GM21367 (cell line): ENCODE measurements around the gene RABEP1.

ENCODE experiments used
- ATAC-seq: cut with Tn5 transposase; IDR thresholded peaks from one replicate; pipeline ENCODE4 v1.9.1; 2021; ENCODE audit not compliant: unreplicated experiment

Gene RABEP1

DNA sequence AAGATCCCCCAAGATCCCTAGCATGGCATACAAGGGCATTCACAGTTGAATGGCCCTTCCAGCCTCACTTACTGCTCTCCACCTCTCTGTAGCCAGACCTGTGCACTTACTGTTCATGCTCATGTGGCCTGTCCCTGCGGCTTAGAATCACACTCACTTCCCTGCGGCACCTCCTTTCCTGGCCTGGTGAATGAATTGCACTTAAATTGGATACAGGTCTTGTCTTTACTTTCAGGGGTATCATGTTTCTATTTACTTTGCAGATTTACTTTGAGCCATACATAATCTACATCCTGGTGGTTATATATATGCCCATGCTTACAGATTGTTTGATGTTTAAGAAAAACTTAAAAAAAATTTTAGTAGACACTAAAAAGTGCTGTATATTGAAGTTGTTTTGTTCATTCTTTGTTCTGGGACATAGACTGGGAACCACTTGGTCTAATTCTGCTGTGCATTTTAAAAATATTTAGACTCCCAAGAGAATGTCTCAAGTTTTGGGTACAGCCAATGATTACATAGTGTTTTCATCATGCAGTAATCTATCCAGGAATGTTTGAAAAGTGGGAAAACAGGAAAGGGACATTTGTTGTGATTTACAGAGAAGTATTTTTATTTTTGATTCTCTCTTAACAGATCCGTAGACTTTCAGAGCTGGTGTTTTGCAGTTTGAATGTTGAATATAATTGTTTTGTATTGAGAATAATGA, 73.5 kb downstream of the RABEP1 start:
- ATAC-seq: no peak

DNA sequence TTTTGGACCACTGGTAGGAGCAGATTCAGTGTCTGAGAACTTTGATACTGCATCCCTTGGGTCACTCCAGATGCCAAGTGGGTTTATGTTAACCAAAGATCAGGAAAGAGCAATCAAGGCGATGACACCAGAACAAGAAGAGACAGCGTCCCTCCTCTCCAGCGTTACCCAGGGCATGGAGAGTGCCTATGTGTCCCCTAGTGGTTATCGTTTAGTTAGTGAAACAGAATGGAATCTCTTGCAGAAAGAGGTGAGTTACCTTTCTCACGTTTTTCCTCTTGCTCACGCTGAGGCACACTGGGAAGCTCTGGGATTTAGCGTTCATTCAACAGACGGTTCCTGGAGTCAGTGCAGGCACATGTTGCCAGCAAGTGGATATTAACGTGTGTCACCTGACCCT, 79.3 kb downstream of the RABEP1 start:
- no peak for ATAC-seq

DNA sequence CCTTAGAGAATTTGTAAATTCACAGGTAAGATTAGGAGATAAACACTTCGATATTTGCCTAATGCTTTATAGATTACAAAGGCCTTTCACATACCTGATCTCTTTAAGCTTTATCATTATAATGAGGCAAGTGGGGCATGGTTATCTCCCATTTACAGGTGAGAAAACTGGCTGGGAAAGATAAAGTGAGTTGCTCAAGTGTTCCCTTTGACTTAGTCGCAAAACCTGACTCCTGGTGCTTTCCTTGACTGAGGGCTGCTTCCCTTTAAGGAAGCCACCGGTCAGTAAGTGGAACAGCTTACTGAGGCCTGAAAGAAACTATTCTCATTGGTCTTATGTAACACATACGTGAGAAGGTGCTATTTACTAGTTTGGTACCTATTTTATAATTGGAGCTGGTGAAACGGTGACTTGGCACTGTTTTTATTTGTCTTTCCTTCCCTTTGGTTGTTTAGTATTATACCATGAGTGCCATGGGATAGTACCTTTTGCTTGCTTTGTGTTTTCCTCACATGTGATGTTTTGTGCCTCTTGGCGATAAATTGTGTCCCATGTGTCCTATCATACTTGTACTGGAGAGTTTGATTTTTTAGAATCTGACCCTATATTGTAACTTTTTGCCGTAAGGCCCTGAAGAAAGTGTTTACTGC, 80.2 kb downstream of the RABEP1 start:
- ATAC-seq: no peak

DNA sequence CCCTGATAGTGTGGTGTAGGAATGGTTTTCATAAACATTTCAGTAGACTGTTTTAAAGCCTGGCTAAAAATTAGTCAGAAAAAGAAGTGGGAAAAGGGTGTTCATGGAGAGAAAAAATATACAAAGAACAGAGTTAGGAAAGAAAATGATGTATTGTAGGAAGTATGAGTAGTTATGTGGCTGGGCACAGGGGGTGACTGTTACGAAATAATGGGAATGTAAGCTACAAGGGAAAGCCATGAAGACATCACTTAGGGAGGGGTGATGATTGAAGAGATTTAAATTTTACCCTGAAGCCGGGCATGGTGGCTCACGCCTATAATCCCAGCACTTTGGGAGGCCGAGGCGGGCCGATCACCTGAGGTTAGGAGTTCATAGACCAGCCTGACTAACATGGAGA, 82.1 kb downstream of the RABEP1 start:
- no peak for ATAC-seq

DNA sequence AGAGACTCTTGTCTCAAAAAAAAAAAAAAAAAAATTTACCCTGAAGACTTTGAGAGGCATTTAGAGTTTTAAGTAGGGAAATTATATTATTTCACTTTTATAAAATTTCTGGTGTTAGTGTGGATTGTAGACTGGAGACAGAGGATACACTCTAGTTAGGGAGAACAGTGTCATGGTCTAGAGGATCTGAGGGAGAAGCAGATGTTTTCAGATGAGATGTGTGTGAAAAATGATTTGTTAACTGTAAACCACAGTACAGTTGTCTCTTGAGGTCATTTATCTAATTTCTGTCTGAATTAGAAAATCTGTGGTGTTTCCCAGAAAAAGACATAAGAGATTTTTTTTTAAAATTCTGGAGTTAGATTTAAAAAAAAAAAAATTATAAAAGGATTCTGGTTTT, 82.6 kb downstream of the RABEP1 start:
- ATAC-seq: no peak

DNA sequence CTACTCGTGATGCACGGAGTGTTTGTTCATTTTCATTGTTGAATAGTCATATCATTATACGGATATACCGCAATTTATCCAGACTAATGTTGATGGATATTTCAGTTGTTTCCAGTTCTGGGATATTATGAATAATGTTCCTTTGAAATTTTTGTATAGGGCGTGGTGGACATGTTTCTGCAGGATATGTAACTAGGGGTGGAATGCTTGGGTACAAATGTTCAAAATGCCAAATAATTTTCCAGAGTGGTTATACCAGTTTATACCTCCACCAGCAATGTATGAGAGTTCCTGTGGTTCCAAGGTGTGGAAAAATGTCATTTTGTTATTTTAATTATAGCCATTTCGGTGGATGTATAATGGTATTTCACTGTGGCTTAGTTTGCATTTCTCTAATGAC, 83.7 kb downstream of the RABEP1 start:
- no peak for ATAC-seq

DNA sequence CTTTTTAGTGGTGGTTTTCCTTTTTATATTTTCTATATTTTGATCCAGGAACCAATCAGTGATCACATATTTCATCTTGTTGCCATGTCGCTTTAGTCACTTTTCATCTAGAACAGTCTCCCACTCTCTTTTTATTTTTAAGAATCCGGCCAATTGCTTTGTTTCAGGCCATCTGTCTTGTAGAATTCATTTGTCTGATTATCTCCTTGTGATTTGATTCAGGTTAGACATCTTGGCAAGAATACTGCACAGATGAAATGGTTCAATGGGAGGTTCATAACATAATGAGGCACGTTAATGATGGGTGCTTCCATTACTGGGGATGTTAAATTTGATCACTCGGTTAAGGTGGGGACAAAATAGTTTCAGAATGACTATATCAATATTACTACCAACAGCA, 88.3 kb downstream of the RABEP1 start:
- no peak for ATAC-seq

DNA sequence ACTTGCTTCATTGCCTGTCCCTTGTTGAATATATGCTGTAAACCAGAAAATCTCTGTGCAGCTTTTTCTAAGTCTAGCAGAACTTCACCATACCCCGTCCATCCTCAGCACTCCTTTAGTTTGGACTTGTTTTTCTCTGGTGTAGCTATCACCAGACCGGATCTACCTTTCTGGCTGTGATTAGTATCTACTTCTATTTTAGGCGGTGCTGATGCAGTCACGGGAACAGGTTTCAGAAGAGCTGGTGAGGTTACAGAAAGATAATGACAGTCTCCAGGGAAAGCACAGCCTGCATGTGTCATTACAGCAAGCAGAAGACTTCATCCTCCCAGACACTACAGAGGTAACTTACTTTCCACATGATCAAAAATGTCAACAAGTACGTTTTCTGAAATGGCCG, 91.0 kb downstream of the RABEP1 start:
- ATAC-seq: no peak

DNA sequence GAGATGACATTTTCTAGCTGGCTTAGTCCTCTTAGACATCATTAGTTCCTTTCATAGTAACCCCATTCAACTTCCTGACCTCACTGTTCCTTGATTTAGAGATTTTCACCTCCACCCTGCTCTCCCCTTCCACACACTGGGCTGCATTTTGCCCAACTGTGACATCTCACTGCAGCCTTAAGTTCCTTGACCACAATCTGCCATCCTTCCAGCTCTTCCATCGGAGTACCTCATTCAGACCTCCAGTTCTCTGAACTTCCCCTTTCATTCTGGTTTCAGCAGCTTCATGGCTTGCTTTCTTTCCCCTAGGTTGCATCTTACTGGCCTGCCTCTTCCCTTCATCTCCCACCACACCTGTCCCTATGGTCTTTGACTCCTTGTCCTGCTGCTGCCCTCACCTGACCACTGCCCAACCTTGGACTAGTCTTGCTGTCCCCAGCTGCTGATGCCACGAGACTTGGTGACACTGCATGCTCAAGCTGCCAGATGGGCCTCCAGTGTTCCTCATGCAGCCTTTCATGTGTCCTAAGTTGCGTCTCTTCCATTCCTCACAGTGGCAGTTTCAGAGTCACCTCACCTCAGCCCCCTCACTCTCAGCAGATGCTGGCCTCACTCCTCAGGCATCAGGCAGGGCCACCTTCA, 96.6 kb downstream of the RABEP1 start:
- ATAC-seq: no peak

DNA sequence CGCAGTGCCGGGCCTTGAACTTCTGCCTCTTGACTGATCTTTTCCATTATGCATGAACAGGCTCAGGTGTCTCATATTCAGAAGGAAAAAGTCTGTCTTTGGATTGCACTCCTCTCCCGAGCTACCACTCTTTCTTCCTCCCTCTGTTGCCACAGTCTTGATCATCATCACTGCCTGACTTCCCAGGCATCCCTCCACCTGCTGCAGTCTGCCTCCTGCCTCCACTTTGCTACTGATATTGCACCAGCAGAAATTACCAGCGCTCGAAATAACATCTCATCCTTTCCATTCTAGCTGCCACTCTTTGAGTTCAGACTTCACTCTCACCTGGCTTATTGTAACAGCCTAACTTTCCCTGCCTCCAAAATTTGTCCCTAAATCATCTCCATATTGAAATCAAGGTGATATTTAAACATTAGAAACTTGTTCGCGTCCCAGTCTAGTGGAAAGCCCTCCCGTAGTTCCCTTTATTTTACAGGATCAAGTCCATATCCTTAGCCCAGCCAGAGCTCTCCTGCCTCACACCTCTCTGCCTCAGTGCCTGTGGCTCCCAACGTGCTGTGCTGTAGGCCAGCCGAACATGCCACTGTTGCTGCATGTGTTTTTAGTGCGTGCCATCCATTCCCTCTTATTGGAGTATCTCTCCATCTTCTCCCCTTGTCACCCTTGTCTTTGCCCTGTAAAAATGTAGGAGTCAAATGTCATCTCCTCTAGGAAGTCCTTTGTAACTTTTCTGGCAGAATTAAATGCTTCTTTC, 97.4 kb downstream of the RABEP1 start:
- ATAC-seq: no peak

DNA sequence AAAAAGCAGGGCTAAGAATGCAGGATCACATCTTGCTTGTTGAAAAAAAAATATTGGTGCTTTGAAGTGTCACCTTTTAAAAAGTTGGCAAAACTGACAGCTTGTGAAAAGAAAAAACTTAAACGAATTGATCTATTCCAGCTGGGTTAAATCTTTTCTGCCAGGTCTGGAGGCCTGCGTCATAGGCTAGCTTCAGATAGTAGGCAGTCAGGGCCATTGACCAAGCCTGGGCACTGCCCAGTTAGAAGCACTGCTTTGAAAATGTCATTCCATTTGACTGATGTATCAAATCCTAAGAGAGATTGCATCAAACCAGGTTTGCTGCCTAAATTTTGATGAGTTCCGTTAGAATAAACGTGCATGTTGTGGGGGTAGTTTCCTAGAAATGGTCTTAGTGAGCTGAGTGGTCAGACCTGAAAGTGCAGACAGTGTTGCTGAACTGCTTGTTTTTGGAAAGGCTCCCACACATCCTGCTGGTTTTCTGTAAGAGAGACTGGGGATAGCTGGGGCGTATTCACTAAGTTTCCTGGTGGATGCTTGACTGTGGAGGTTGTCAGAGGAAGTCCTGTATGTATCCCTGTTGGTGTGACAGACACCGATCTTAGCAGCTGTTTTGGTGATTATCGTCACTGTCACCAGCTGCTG, 98.5 kb downstream of the RABEP1 start:
- no peak for ATAC-seq

DNA sequence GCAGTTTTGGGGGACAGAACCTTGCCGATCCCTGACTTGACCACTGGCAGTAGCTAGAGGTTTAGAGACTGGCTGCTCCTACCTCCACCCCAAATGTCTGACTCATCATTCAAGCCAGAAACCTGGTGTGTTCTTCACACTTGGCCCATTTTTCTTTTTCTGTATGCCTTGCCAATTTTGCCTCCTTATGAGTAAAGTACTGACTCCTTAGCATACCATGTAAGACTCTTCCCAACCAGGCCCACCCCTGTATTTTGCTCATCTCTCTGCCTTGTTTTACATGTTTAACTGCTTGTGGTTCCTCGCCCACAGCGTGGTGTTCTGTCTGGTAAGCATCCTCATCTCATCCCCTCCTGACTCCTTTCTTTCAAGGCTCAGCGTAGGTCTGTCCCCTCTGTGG, 99.5 kb downstream of the RABEP1 start:
- ATAC-seq: no peak

DNA sequence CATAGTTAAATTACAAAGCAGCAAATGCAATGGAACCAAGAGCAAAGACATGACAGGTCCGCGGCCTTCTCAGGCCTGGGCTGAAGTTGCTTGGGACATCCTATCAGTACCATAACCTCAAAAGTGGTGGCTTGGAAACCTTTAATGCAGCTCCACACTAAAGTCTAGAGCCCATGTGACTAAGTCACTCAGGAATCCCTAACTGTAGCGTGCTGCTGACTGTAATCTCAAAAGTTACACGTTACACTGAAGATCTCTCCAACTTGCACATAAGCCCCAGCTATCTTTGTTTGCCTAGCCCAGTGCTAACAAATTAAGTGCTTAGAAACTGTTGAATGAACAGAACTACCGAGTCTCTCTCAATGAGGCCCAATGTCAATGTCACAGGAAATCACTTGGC, 109.6 kb downstream of the RABEP1 start:
- ATAC-seq: no peak

DNA sequence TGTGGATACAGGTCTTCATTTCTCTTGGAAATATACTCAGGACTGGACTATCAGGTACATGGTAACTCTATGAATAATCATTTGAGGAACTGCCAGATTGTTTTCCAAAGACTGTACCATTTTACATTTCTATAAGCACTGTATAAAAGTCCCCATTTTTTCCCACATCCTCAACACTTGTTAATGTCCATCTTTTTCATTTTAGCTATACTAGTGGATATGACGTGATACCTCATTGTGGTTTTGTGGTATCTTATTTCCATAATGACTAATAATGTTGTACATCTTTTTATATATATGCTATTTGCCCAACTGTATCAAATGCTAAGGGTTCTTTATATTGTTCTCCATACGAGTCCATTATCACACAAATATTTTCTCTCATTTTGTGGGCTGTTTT, 114.5 kb downstream of the RABEP1 start:
- no peak for ATAC-seq

DNA sequence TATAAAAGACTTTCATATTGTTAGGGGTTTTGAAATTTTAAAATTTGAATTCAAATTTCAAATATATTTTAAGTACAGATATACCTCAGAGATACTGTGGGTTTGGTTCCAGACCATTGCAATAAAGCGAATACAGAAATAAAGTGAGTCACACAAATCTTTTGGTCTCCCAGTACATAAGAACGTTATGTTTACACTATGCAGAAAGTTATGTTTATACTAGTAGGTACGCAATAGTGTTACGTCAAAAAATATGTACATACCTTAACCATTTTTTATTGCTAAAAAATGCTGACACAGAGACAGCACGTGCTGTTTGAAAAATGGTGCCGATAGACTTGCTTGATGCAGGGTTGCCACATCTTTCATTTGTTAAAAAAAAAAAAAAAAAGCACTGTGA, 117.7 kb downstream of the RABEP1 start:
- no peak for ATAC-seq

DNA sequence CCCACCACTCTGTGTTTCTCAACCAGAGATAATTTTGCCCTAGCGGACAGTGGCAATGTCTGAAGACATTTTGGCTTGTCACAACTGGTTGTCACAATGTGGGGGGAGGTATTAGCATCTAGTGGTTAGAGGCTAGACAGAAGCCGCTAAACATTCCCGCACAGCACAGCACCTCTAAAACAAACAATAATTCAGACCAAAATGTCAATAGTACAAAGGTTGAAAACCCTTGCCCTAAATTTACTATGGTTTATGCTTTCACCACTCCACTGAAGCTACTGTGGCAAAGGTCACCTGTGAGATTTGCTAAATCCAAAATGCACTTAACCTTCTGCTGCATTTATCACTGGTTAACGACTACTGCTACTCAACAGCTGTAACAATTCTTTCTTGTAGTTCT, 123.3 kb downstream of the RABEP1 start:
- no peak for ATAC-seq

DNA sequence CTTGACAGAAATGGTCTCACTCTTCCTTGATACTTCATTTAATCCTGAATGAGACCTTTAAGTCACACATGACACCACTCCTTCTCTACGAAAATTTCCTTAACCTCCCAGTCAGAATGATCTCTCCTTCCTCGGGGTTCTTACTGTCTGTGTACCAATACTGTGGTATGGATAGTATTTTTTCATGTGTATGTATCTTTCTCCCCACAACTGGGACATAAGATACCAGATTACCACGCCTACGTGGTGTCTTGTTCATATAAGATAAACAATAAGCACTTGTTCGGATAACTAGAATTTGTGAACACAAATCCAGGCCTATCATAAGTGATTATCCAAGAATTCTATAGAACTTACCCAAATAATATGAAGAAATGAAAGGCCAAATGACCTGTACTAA, 126.1 kb downstream of the RABEP1 start:
- ATAC-seq: no peak

DNA sequence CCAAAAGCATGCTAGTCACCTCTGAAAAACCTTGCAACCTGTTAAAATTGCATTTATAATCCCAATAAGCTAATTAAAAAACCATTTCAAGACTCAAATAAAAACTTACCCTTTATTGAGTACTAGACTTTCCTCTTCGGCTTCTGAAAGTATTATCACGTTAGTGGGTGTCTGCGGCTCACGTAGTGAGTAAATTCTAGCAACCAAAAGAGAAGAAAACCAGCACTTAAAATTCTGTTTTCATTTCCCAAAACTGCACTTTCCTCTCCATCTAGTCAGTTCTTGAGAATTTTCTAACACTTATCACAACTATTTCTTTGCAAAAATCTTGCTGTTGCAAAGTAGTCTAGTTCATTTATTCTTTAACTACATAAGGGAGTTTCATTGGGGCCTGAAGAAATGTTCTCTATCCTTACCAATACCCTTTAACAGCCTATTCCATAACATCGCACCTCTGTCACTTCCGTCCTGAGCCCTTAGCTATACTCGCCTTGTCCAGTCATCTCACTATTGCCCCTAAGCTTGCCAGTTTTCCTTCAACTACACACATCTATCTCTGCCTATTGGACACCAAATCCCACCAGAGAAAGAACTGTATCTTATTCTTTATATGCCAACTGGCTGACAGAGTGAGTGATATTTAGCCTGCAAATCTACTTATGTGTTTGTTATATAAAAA, 128.6 kb downstream of the RABEP1 start:
- no peak for ATAC-seq

DNA sequence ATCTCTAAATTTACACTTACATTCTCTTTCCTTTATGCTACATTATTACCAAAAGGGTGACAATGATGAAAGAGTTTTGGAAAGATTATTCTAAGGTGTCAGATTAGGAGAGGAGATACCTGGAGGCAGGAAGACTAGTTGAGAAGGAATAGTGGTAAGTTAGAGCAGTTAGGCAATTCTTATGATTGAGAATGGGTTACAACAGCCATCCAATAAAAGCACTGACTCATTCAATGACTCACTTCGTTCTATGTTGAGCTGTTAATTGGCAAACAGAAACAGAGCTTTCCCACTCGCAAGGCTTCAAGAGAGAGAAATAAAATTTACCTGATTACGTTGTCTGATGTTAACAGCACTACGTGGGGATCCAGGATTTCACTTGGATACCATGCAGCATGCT, 131.6 kb downstream of the RABEP1 start:
- ATAC-seq: no peak

DNA sequence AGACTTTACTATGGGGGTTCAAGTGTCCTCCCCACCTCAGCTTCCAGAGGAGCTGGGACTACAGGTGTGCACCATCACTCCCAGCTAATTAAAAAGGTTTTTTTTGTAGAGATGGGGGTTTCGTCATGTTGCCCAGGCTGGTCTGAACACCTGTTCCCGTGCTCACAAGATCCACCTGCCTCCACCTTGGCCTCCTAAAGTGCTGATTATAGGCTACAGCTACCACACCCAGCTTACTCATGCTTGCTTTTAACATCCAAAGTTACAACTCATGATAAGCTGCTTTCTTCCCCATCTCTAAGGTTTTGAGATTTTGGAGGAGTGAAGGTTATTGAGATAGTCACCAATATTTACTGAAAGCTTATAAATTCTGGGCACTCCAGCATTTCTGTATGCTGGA, 134.8 kb downstream of the RABEP1 start:
- no peak for ATAC-seq

DNA sequence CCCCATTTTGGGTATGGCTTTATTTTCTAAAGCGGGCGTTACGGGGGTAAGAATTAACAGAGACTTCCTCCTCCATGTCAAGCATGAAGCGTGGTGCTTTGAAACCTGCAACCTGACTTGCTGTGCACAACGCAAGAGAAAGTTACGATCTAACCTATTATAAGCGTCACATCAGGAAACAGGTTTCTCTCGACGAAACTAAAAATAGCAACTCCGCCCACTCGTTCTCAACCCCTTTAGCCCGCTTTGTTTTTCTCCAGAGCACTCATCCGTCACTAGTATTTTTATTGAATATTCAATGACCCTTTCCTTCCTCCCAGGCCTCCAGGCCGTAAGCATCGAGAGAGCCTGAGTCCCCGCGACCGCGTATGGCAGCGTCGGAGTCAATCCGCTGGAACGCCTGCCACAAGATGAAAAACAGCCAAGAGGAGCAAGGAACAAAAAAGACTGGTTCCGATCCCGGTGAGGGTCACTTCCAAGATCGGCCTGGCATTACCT, 136.8 kb downstream of the RABEP1 start:
- ATAC-seq: no peak
